Measurements from ENCODE around the gene TM9SF3.
A peak's percentile ranks its signal among the peaks of the same experiment; 100 is the strongest.

TM9SF3 gene

DNA sequence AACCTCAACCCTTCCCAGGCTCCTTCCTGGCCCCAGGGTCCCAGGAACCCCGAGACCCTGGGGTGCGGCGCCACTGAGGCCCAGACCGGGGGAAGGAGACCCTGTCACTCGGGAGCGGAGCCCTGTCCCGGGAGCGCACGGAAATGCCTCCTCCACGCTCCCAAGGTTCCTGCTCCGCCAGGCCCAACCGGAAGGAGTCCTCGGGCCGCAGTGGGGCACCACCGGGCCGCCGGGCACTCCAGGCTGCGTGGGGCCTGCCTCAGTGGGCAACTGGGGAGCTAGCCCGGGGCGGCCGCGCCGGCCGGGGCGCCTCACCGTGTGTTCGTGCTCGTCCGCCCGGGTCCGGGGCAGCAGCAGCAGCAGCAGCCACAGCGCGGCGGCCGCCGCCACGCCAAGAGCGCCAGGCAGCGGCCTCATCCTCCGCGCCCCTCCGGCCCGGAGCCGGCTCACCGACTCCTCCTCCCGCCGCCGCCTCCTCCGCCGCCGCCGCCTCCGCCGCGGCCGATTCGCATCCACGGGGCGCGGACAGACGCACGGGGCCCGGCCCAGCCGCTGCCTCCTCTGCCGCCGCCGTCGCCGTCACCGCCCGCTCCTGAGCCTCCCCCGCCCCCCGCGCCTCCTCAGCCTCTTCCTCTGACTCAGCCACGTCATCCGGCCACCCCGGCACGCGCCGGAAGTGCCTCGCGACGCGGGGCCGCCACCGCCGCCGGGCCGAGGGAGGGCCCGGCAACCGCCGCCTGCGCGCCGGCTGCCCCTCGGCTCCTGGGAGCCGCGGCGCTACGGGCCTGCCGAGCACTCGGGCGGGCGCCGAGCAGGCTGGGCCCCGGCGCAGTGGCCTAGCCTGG, at the start of gene TM9SF3:
Gene TM9SF3, minus strand, starts transcription at position 594 of the 845 bp plus-strand sequence. Its CDS starts 177 bp downstream, at position 417.
- peak; percentile 57 for DNase-seq (ENCODE audit: low read depth)

DNA sequence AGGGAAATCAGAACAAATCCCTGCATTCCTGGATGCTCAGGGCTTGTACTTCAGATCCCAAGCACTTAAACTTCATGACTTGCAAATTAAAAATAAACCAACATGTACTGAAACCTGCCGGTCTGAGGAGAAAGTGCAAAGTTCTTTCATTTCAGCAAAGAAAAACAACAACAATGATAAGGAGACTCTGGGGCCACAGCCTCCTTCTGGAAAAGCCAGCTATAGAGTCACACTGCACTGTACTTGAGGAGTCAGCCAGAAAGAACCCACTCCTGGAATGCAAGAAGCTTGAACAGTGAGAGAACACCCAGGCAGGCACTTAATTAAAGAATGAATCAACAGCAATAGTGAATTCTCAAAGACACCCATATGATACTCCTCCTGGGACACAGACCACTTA, 49.7 kb upstream of the TM9SF3 start:
- no peak for DNase-seq (ENCODE audit: low read depth)

- no peak for DNase-seq (ENCODE audit: low read depth)
These were observed 46.3 kb upstream of the TM9SF3 start for GRCh38 chr10:96632974-96633710.

- DNase-seq (ENCODE audit: low read depth): no peak
These were observed 40.5 kb upstream of the TM9SF3 start for GRCh38 chr10:96627292-96627691.

GRCh38 chr10:96626795-96627194, 40.0 kb upstream of the TM9SF3 start:
- no peak for DNase-seq (ENCODE audit: low read depth)

DNA sequence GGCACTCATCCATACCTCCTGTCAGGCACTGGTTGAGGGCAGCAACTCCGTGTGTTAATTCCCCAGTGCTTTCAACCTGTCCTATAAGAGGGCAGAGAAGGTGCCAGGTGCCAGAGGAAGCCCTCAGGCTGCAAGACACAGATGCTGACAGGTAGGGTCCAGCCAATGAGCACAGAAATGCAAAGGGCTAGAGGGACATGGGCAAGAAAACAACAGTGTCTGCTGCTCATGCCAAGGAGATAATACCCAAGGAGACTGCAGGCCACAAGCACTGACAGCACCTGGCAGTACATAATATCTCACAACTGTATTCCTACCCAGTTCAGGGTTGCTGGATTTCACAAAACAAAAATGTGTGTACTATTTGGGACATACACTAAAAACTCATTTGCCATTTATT, 38.4 kb upstream of the TM9SF3 start:
- no peak for DNase-seq (ENCODE audit: low read depth)

GRCh38 chr10:96622013-96622787, 35.4 kb upstream of the TM9SF3 start:
- DNase-seq (ENCODE audit: low read depth): no peak

- DNase-seq (ENCODE audit: low read depth): no peak
These were observed 33.3 kb upstream of the TM9SF3 start for GRCh38 chr10:96619796-96620773.

GRCh38 chr10:96619120-96619519, 32.3 kb upstream of the TM9SF3 start:
- no peak for DNase-seq (ENCODE audit: low read depth)

DNA sequence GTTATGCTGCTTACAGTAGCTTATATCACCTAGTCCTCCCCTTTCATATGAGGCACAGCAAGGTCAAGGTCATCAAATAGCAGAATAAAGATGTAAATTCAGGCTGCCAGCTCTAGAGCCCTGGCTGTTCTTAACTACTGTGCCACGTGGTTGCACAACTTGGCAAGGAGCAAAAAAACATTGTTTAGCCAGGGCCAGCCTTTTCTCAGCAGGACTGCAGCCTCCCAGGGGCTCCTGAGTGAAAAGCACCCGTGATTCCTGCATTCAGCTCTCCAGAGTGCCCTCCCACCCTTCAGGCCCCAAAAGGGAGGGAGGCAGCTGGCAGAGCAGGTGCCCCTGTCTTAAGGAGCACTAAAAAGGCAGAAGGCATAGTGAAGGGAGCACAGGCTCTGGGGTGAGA, 31.8 kb upstream of the TM9SF3 start:
- no peak for DNase-seq (ENCODE audit: low read depth)

GRCh38 chr10:96616961-96617360, 30.1 kb upstream of the TM9SF3 start:
- DNase-seq (ENCODE audit: low read depth): no peak

- DNase-seq (ENCODE audit: low read depth): peak; percentile 36
These were observed 27.7 kb upstream of the TM9SF3 start for GRCh38 chr10:96614515-96614914.

GRCh38 chr10:96613576-96613975, 26.8 kb upstream of the TM9SF3 start:
- no peak for DNase-seq (ENCODE audit: low read depth)

DNA sequence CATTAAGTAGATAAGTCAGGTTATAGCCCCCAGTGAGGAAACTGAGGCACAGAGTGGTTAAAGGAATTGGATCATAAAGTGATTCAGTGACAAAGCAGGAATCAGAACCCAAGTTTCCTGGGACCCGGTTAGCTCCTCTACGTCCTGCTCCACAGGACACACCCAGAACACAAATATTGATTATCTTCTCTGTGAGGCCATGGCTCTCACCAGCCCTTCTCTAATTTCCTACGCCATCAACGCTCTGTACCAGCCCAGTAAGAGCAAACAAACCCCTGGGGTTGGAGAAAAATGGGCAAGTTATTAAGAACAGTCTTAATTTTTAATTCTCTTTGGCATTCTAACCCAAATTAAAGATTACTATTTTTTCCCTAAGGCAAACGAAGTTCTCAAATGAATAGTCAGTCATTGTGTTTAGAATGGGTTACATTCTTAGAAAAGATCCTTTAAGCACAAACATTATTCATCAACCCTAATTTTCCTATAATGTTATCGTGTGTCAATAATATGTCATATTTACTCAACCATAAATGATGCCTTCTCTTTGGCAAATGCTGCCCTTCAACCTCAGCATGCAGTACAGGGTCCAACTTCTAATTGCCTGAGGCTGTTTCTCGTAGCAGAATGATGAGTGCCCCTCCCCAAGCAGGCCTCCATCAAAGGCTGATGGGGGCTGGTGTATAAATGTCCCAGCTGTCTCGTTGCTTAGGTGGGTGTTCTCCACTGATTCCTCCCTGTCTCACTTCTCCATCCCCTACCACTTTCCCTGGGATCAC, 25.4 kb upstream of the TM9SF3 start:
- DNase-seq (ENCODE audit: low read depth): no peak

DNA sequence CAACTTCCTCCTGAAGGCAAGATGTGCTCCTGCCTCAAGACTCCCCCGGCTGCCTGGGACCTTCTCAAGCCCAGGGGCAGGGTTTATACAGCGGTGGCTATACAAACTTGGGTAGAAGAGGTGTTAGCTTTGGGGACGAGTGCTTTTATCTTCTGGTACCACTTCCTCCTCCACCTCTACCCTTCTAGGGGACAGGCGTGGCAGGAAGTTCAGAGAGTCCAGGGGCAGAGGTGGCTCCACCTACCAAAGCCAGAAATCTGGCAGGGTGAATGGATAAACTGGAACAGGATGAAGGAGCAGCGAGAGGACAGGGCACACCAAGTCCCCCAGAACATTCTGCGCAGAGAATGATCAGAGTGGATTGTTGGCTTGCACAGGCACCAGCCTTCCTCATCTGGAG, 24.0 kb upstream of the TM9SF3 start:
- no peak for DNase-seq (ENCODE audit: low read depth)

GRCh38 chr10:96609510-96609909, 22.7 kb upstream of the TM9SF3 start:
- DNase-seq (ENCODE audit: low read depth): no peak

- no peak for DNase-seq (ENCODE audit: low read depth)
These were observed 22.0 kb upstream of the TM9SF3 start for GRCh38 chr10:96608805-96609204.

DNA sequence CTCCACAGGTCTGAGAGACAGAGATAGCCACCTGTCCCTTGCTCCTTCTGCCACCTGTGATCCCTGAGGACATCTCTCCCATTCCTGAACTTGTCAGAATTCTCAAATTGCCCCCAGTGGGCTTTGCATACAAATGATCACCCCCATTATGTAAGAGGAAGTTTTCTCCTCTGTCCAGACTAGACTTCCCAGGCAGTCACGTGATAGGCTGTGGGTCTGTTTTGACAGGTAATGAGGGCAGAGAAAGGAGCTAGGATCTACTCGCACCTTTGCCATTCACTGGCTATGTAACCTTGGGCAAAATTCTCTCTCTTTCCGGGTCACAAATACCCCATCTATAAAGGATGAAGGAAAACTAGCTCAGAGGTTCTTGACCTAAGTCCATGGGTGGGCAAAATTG, 21.4 kb upstream of the TM9SF3 start:
- DNase-seq (ENCODE audit: low read depth): no peak

DNA sequence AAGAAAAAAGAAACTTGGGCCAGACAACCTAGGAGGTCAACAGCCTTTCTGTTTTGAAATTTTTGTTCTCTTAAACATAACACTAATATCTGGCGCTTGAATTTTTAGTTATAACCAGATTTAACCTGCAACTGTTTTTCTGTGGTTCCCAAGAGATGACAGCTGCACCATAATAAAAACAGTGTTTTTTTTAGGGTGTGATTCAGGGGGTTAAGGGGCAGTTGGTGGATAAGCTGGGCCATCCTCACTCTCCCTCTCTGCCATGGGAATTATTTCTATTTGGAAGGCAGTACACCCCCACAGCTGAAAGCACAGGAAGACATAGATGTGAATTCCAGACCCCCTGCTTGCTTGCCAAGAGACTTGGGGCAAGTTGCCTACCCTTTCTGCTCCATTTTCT, 20.1 kb upstream of the TM9SF3 start:
- no peak for DNase-seq (ENCODE audit: low read depth)

DNA sequence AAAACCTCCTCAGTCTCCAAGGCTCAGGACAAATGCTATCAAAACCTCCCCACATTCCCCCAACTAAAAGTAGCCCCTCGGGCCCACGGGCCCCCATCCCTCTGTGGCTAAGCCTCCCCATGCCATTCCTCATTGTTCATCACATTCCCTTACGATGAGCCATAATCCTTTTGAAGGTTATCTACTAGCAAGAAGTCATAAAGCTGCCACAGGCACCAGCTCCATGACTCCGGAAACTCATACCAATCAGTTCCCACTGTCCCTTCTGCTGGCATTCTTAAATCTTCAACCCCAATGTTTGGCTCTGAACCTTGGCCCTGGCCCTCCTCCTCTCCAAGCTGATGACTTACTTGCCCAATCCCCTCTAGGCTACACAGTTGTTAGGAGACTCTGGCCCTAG, 19.4 kb upstream of the TM9SF3 start:
- DNase-seq (ENCODE audit: low read depth): no peak

GRCh38 chr10:96600337-96600736, 13.5 kb upstream of the TM9SF3 start:
- no peak for DNase-seq (ENCODE audit: low read depth)

Measured in fibroblast of the conjunctiva (primary cell).